HEK293T (cell line): ENCODE measurements around the gene AP3B2.

ENCODE experiments used
- BHLHE40 ChIP-seq: fragments of 450-650 bp; IDR thresholded peaks from 2 replicates; pipeline ENCODE4 v1.6.1; 2016; ENCODE audit warnings: mild to moderate bottlenecking, moderate library complexity, borderline replicate concordance
- FOXK2 ChIP-seq: fragments of 450-650 bp; IDR thresholded peaks from 2 replicates; pipeline ENCODE4 v1.6.1; 2016; ENCODE audit warnings: mild to moderate bottlenecking
- FOXM1 ChIP-seq: fragments of 450-650 bp; IDR thresholded peaks from 2 replicates; pipeline ENCODE4 v1.6.1; 2017; ENCODE audit warnings: mild to moderate bottlenecking, borderline replicate concordance
- HDGF ChIP-seq: fragments of 450-650 bp; IDR thresholded peaks from 2 replicates; pipeline ENCODE4 v1.6.1; 2017; ENCODE audit warnings: antibody characterized with exemption, borderline replicate concordance
- LEF1 ChIP-seq: fragments of 450-650 bp; IDR thresholded peaks from 2 replicates; pipeline ENCODE4 v1.6.1; 2017; ENCODE audit warnings: mild to moderate bottlenecking, borderline replicate concordance
- NFRKB ChIP-seq: fragments of 450-650 bp; IDR thresholded peaks from 2 replicates; pipeline ENCODE4 v1.6.1; 2016; ENCODE audit warnings: mild to moderate bottlenecking, moderate library complexity
- PKNOX1 ChIP-seq: fragments of 450-650 bp; IDR thresholded peaks from 2 replicates; pipeline ENCODE4 v1.6.1; 2016
- TARDBP ChIP-seq: fragments of 450-650 bp; IDR thresholded peaks from 2 replicates; pipeline ENCODE4 v1.6.1; 2016
- ZNF384 ChIP-seq: fragments of 450-650 bp; IDR thresholded peaks from 2 replicates; pipeline ENCODE4 v1.6.1; 2016

- TF ChIP-seq LEF1 = no peak
- no peak for TF ChIP-seq HDGF
- no peak for TF ChIP-seq ZNF384
- no peak for TF ChIP-seq FOXM1
- no peak for TF ChIP-seq BHLHE40
- TF ChIP-seq FOXK2 = no peak
- TF ChIP-seq PKNOX1 = no peak
- TF ChIP-seq TARDBP = no peak
- TF ChIP-seq NFRKB = no peak
Measured at GRCh38 chr15:82726816-82727215, 17.1 kb upstream of the AP3B2 start.
